ENCODE measurements around the gene CCL17.

- no peak for TF ChIP-seq CTCF (conservative IDR thresholded peaks at IDR 0.05; ENCODE audit: low read length)
- no peak for TF ChIP-seq EZH2phosphoT487 (IDR thresholded peaks at IDR 0.05; ENCODE audit: borderline replicate concordance, low read depth, low read length)
These were observed 21.0 kb upstream of the CCL17 start for GRCh38 chr16:57383276-57384247.

Data from OCI-LY7 (cell line).